CD4-positive, alpha-beta T cell treated with Interferon alpha-2 for 1 hour (primary cell): ENCODE measurements around the gene TBC1D2.
"Not testable (repeated sequence)": the region's sequence is repeated elsewhere in the genome, so short reads cannot be mapped to it uniquely, and the experiment has no call there.

Experiments used
- DNase-seq, 2 donors: peaks; one replicate each; pipeline ENCODE4 v3.0.0-alpha.2; 2020 to 2022

The TBC1D2 gene

GRCh38 chr9:98255578-98256296 is at the start of gene TBC1D2:
Gene TBC1D2 (minus strand): TSS chr9:98255649. CDS start chr9:98255541, 108 bp downstream.
- DNase-seq: peak; percentile 97 to 98

- no peak for DNase-seq
These were observed 48.9 kb upstream of the TBC1D2 start for GRCh38 chr9:98304381-98304780.

- no peak for DNase-seq
These were observed 48.2 kb upstream of the TBC1D2 start for GRCh38 chr9:98303633-98304125.

- no peak for DNase-seq
These were observed 47.6 kb upstream of the TBC1D2 start for GRCh38 chr9:98302938-98303632.

- DNase-seq: no peak
These were observed 46.7 kb upstream of the TBC1D2 start for GRCh38 chr9:98302150-98302549.

- DNase-seq: no peak
These were observed 45.2 kb upstream of the TBC1D2 start for GRCh38 chr9:98300611-98301010.

GRCh38 chr9:98298476-98298875 is 43.0 kb upstream of the TBC1D2 start:
- DNase-seq: no peak

GRCh38 chr9:98295824-98296223 is 40.4 kb upstream of the TBC1D2 start:
- no peak for DNase-seq

GRCh38 chr9:98291820-98292219 is 36.4 kb upstream of the TBC1D2 start:
- no peak for DNase-seq

GRCh38 chr9:98290411-98290810 is 35.0 kb upstream of the TBC1D2 start:
- no peak for DNase-seq

- DNase-seq: no peak
These were observed 34.3 kb upstream of the TBC1D2 start for GRCh38 chr9:98289614-98290201.

GRCh38 chr9:98288881-98289280 is 33.4 kb upstream of the TBC1D2 start:
- DNase-seq: no peak

- DNase-seq: no peak
These were observed 31.9 kb upstream of the TBC1D2 start for GRCh38 chr9:98287384-98287783.

- DNase-seq: no peak
These were observed 30.0 kb upstream of the TBC1D2 start for GRCh38 chr9:98285446-98285845.

GRCh38 chr9:98284754-98285153 is 29.3 kb upstream of the TBC1D2 start:
- no peak for DNase-seq

- DNase-seq: not testable (repeated sequence)
These were observed 27.7 kb upstream of the TBC1D2 start for GRCh38 chr9:98283143-98283542.

- no peak for DNase-seq
These were observed 25.8 kb upstream of the TBC1D2 start for GRCh38 chr9:98281281-98281680.

- no peak for DNase-seq
These were observed 25.1 kb upstream of the TBC1D2 start for GRCh38 chr9:98280574-98280973.

- no peak for DNase-seq
These were observed 24.7 kb upstream of the TBC1D2 start for GRCh38 chr9:98280162-98280561.

GRCh38 chr9:98276907-98277469 is 21.5 kb upstream of the TBC1D2 start:
- no peak for DNase-seq

GRCh38 chr9:98275159-98275558 is 19.7 kb upstream of the TBC1D2 start:
- DNase-seq: no peak

GRCh38 chr9:98272083-98272482 is 16.6 kb upstream of the TBC1D2 start:
- no peak for DNase-seq

- DNase-seq: no peak
These were observed 16.0 kb upstream of the TBC1D2 start for GRCh38 chr9:98271479-98271878.

GRCh38 chr9:98270284-98270683 is 14.8 kb upstream of the TBC1D2 start:
- DNase-seq: not testable (repeated sequence)
